ENCODE data around the gene GRID1. TPM values are rescaled to one million over a fixed set of nuclear protein-coding genes. Genes with fewer than 3 reads are reported as not detected.
"Not testable (repeated sequence)": the region's sequence is repeated elsewhere in the genome, so short reads cannot be mapped to it uniquely, and the experiment has no call there.

The GRID1 gene
- total RNA-seq, 2 donors from 2014 or later: not detected

GRCh38 chr10:86083664-86084175, 282.9 kb downstream of the GRID1 start:
- ATAC-seq: no peak
- no peak for DNase-seq (ENCODE audit: low spot score)
- no peaks in the 10 kb centered on the region for H3K9me3 Mint-ChIP-seq

GRCh38 chr10:86083206-86083605, 283.4 kb downstream of the GRID1 start:
- no peak for DNase-seq (ENCODE audit: low spot score)

More at GRCh38 chr10:86083664-86084175, 282.9 kb downstream of the GRID1 start:
- Mint-ChIP-seq H3K27me3 (peaks cover 16 to 33% of the 10 kb centered on the region in 2 donors), H3K36me3 (no peaks in the 10 kb centered on the region), H3K4me3 (no peak overlapping the region), H3K4me1 (ENCODE audit: low read depth in 2 of 2) (no peaks in the 10 kb centered on the region), H3K27ac (no peak overlapping the region)

GRCh38 chr10:86082556-86082955, 284.0 kb downstream of the GRID1 start:
- peaks cover 12 to 24% of the 10 kb centered on the region in 2 donors for H3K27me3 Mint-ChIP-seq
- DNase-seq (ENCODE audit: low spot score) (no peak), ATAC-seq (no peak)
- H3K4me1 Mint-ChIP-seq (ENCODE audit: low read depth in 2 of 2): no peaks in the 10 kb centered on the region
- H3K9me3 Mint-ChIP-seq: no peaks in the 10 kb centered on the region
- H3K4me3 Mint-ChIP-seq: no peak overlapping the region
- H3K27ac Mint-ChIP-seq: no peak overlapping the region
- no peaks in the 10 kb centered on the region for H3K36me3 Mint-ChIP-seq

More at GRCh38 chr10:86083206-86083605, 283.4 kb downstream of the GRID1 start:
- H3K4me3 Mint-ChIP-seq: no peak overlapping the region
- H3K36me3 Mint-ChIP-seq: no peaks in the 10 kb centered on the region
- H3K4me1 Mint-ChIP-seq (ENCODE audit: low read depth in 2 of 2): no peaks in the 10 kb centered on the region
- no peaks in the 10 kb centered on the region for H3K9me3 Mint-ChIP-seq
- H3K27me3 Mint-ChIP-seq: peaks cover 16 to 28% of the 10 kb centered on the region in 2 donors
- ATAC-seq: no peak
- H3K27ac Mint-ChIP-seq: no peak overlapping the region

GRCh38 chr10:86079088-86079487, 287.5 kb downstream of the GRID1 start:
- H3K36me3 Mint-ChIP-seq: no peaks in the 10 kb centered on the region
- no peaks in the 10 kb centered on the region for H3K9me3 Mint-ChIP-seq
- H3K27ac Mint-ChIP-seq: no peak overlapping the region
- H3K4me3 Mint-ChIP-seq: no peak overlapping the region
- no peaks in the 10 kb centered on the region for H3K4me1 Mint-ChIP-seq (ENCODE audit: low read depth in 2 of 2)
- DNase-seq (ENCODE audit: low spot score) (no peak), ATAC-seq (no peak)
- peaks cover 9 to 28% of the 10 kb centered on the region in 2 donors for H3K27me3 Mint-ChIP-seq

- Mint-ChIP-seq H3K27me3 (peaks cover 9 to 30% of the 10 kb centered on the region in 2 donors), H3K4me1 (ENCODE audit: low read depth in 2 of 2) (no peaks in the 10 kb centered on the region), H3K4me3 (no peak overlapping the region), H3K36me3 (no peaks in the 10 kb centered on the region), H3K9me3 (no peaks in the 10 kb centered on the region), H3K27ac (no peak overlapping the region)
- peak in 1 of 2 donors; percentile 20 for ATAC-seq
- no peak for DNase-seq (ENCODE audit: low spot score)
These were observed 288.0 kb downstream of the GRID1 start for GRCh38 chr10:86078639-86079035.

- Mint-ChIP-seq H3K36me3 (no peaks in the 10 kb centered on the region), H3K27me3 (peaks cover 9 to 30% of the 10 kb centered on the region in 2 donors), H3K4me3 (no peak overlapping the region), H3K27ac (no peak overlapping the region), H3K4me1 (ENCODE audit: low read depth in 2 of 2) (no peaks in the 10 kb centered on the region), H3K9me3 (no peaks in the 10 kb centered on the region)
- no peak for ATAC-seq
- DNase-seq (ENCODE audit: low spot score): no peak
These were observed 288.5 kb downstream of the GRID1 start for GRCh38 chr10:86077871-86078638.

GRCh38 chr10:86077271-86077670, 289.3 kb downstream of the GRID1 start:
- Mint-ChIP-seq H3K9me3 (no peaks in the 10 kb centered on the region), H3K27ac (no peak overlapping the region), H3K27me3 (peaks cover 7 to 30% of the 10 kb centered on the region in 2 donors), H3K36me3 (no peaks in the 10 kb centered on the region), H3K4me3 (no peak overlapping the region), H3K4me1 (ENCODE audit: low read depth in 2 of 2) (no peaks in the 10 kb centered on the region)
- DNase-seq (ENCODE audit: low spot score) (no peak), ATAC-seq (no peak)

- H3K36me3 Mint-ChIP-seq; DNase-seq (ENCODE audit: low spot score); H3K9me3 Mint-ChIP-seq; ATAC-seq; H3K27ac Mint-ChIP-seq; H3K4me1 Mint-ChIP-seq (ENCODE audit: low read depth in 2 of 2); H3K4me3 Mint-ChIP-seq: not testable (repeated sequence)
- H3K27me3 Mint-ChIP-seq: peaks cover 7 to 35% of the 10 kb centered on the region in 2 donors
These were observed 290.1 kb downstream of the GRID1 start for GRCh38 chr10:86076497-86076896.

GRCh38 chr10:86075512-86075911, 291.1 kb downstream of the GRID1 start:
- DNase-seq (ENCODE audit: low spot score): no peak

GRCh38 chr10:86074294-86074693, 292.3 kb downstream of the GRID1 start:
- H3K27me3 Mint-ChIP-seq: peaks cover 2 to 22% of the 10 kb centered on the region in 2 donors
- no peak overlapping the region for H3K4me3 Mint-ChIP-seq

More at GRCh38 chr10:86075512-86075911, 291.1 kb downstream of the GRID1 start:
- Mint-ChIP-seq H3K27me3 (peaks cover 3 to 32% of the 10 kb centered on the region in 2 donors), H3K36me3 (no peaks in the 10 kb centered on the region), H3K4me3 (no peak overlapping the region), H3K9me3 (no peaks in the 10 kb centered on the region), H3K4me1 (ENCODE audit: low read depth in 2 of 2) (no peaks in the 10 kb centered on the region), H3K27ac (no peak overlapping the region)
- ATAC-seq: no peak

GRCh38 chr10:86073199-86073977, 293.2 kb downstream of the GRID1 start:
- no peaks in the 10 kb centered on the region for H3K9me3 Mint-ChIP-seq
- no peak for ATAC-seq
- H3K27me3 Mint-ChIP-seq: peaks cover 2 to 22% of the 10 kb centered on the region in 2 donors
- no peak overlapping the region for H3K27ac Mint-ChIP-seq
- H3K4me3 Mint-ChIP-seq: no peak overlapping the region
- no peaks in the 10 kb centered on the region for H3K4me1 Mint-ChIP-seq (ENCODE audit: low read depth in 2 of 2)
- DNase-seq (ENCODE audit: low spot score): no peak
- no peaks in the 10 kb centered on the region for H3K36me3 Mint-ChIP-seq

More at GRCh38 chr10:86074294-86074693, 292.3 kb downstream of the GRID1 start:
- no peaks in the 10 kb centered on the region for H3K4me1 Mint-ChIP-seq (ENCODE audit: low read depth in 2 of 2)
- H3K27ac Mint-ChIP-seq: no peak overlapping the region
- no peak for DNase-seq (ENCODE audit: low spot score)
- no peaks in the 10 kb centered on the region for H3K36me3 Mint-ChIP-seq
- no peak for ATAC-seq
- H3K9me3 Mint-ChIP-seq: no peaks in the 10 kb centered on the region

- H3K27ac Mint-ChIP-seq: no peak overlapping the region
- DNase-seq (ENCODE audit: low spot score): no peak
These were observed 294.2 kb downstream of the GRID1 start for GRCh38 chr10:86072413-86072812.

GRCh38 chr10:86071758-86072157, 294.8 kb downstream of the GRID1 start:
- no peak for DNase-seq (ENCODE audit: low spot score)
- Mint-ChIP-seq H3K27ac (no peak overlapping the region), H3K27me3 (peaks cover 2 to 15% of the 10 kb centered on the region in 2 donors), H3K9me3 (no peaks in the 10 kb centered on the region), H3K36me3 (no peaks in the 10 kb centered on the region), H3K4me3 (no peak overlapping the region), H3K4me1 (ENCODE audit: low read depth in 2 of 2) (no peaks in the 10 kb centered on the region)
- no peak for ATAC-seq

More at GRCh38 chr10:86072413-86072812, 294.2 kb downstream of the GRID1 start:
- no peak for ATAC-seq
- peaks cover 2 to 20% of the 10 kb centered on the region in 2 donors for H3K27me3 Mint-ChIP-seq
- no peaks in the 10 kb centered on the region for H3K36me3 Mint-ChIP-seq
- H3K4me1 Mint-ChIP-seq (ENCODE audit: low read depth in 2 of 2): no peaks in the 10 kb centered on the region
- H3K9me3 Mint-ChIP-seq: no peaks in the 10 kb centered on the region
- no peak overlapping the region for H3K4me3 Mint-ChIP-seq

- Mint-ChIP-seq H3K4me1 (ENCODE audit: low read depth in 2 of 2) (no peaks in the 10 kb centered on the region), H3K36me3 (no peaks in the 10 kb centered on the region), H3K27me3 (peaks cover under 1 to 15% of the 10 kb centered on the region in 2 donors)
These were observed 295.4 kb downstream of the GRID1 start for GRCh38 chr10:86071145-86071544.

More at GRCh38 chr10:86071145-86071544, 295.4 kb downstream of the GRID1 start:
- Mint-ChIP-seq H3K27ac (no peak overlapping the region), H3K9me3 (no peaks in the 10 kb centered on the region), H3K4me3 (no peak overlapping the region)
- ATAC-seq: no peak
- no peak for DNase-seq (ENCODE audit: low spot score)
